ENCODE data around the gene NLRP9. TPM values are rescaled to one million over a fixed set of nuclear protein-coding genes. Genes with fewer than 3 reads are reported as not detected.

NLRP9 gene
- total and polyA plus RNA-seq, 2 donors, result not detected

GRCh38 chr19:55697069-55697440 lies 41.1 kb downstream of the NLRP9 start:
- 86% methylated on average over 12 of the region's 12 CpGs for WGBS
- H3K27ac ChIP-seq (ENCODE audit: low read depth), result no peak overlapping the region
- no peaks in the 10 kb centered on the region for H3K4me1 ChIP-seq (ENCODE audit: insufficient read depth)
- DNase-seq (ENCODE audit: extremely low spot score), result no peak
- H3K36me3 ChIP-seq (ENCODE audit: insufficient read depth), result peaks cover 3% of the 10 kb centered on the region
- no peak overlapping the region for H3K4me3 ChIP-seq (ENCODE audit: low read depth, low read length)

GRCh38 chr19:55696301-55697068 lies 41.7 kb downstream of the NLRP9 start:
- no peaks in the 10 kb centered on the region for H3K4me1 ChIP-seq (ENCODE audit: insufficient read depth)
- DNase-seq (ENCODE audit: extremely low spot score), result no peak
- H3K27ac ChIP-seq (ENCODE audit: low read depth), result no peak overlapping the region
- H3K36me3 ChIP-seq (ENCODE audit: insufficient read depth), result peaks cover 3% of the 10 kb centered on the region
- 93% methylated on average over 20 of the region's 20 CpGs for WGBS
- H3K4me3 ChIP-seq (ENCODE audit: low read depth, low read length), result no peak overlapping the region

GRCh38 chr19:55695511-55696290 lies 42.5 kb downstream of the NLRP9 start:
- 91% methylated on average over 23 of the region's 23 CpGs for WGBS
- H3K4me1 ChIP-seq (ENCODE audit: insufficient read depth), result no peaks in the 10 kb centered on the region
- no peak overlapping the region for H3K27ac ChIP-seq (ENCODE audit: low read depth)
- H3K36me3 ChIP-seq (ENCODE audit: insufficient read depth), result peaks cover 3% of the 10 kb centered on the region
- no peak overlapping the region for H3K4me3 ChIP-seq (ENCODE audit: low read depth, low read length)
- no peak for DNase-seq (ENCODE audit: extremely low spot score)

GRCh38 chr19:55694656-55695491 lies 43.3 kb downstream of the NLRP9 start:
- no peaks in the 10 kb centered on the region for H3K4me1 ChIP-seq (ENCODE audit: insufficient read depth)
- H3K36me3 ChIP-seq (ENCODE audit: insufficient read depth), result peaks cover 7% of the 10 kb centered on the region
- 94% methylated on average over 37 of the region's 37 CpGs for WGBS
- no peak overlapping the region for H3K4me3 ChIP-seq (ENCODE audit: low read depth, low read length)
- no peak overlapping the region for H3K27ac ChIP-seq (ENCODE audit: low read depth)
- no peak for DNase-seq (ENCODE audit: extremely low spot score)

GRCh38 chr19:55694241-55694655 lies 44.0 kb downstream of the NLRP9 start:
- DNase-seq (ENCODE audit: extremely low spot score), result no peak
- H3K36me3 ChIP-seq (ENCODE audit: insufficient read depth), result peaks cover 7% of the 10 kb centered on the region

GRCh38 chr19:55693336-55693974 lies 44.7 kb downstream of the NLRP9 start:
- Histone ChIP-seq H3K4me3 (ENCODE audit: low read depth, low read length) (no peak overlapping the region), H3K4me1 (ENCODE audit: insufficient read depth) (no peaks in the 10 kb centered on the region), H3K27ac (ENCODE audit: low read depth) (no peak overlapping the region), H3K36me3 (ENCODE audit: insufficient read depth) (peaks cover 9% of the 10 kb centered on the region)
- no peak for DNase-seq (ENCODE audit: extremely low spot score)
- 95% methylated on average over 20 of the region's 20 CpGs for WGBS

More at GRCh38 chr19:55694241-55694655, 44.0 kb downstream of the NLRP9 start:
- no peaks in the 10 kb centered on the region for H3K4me1 ChIP-seq (ENCODE audit: insufficient read depth)
- H3K4me3 ChIP-seq (ENCODE audit: low read depth, low read length), result no peak overlapping the region
- H3K27ac ChIP-seq (ENCODE audit: low read depth), result no peak overlapping the region
- 86% methylated on average over 15 of the region's 15 CpGs for WGBS

- 89% methylated on average over 19 of the region's 19 CpGs for WGBS
- no peak for DNase-seq (ENCODE audit: extremely low spot score)
- H3K36me3 ChIP-seq (ENCODE audit: insufficient read depth), result peaks cover 9% of the 10 kb centered on the region
- no peak overlapping the region for H3K27ac ChIP-seq (ENCODE audit: low read depth)
- H3K4me3 ChIP-seq (ENCODE audit: low read depth, low read length), result no peak overlapping the region
- no peaks in the 10 kb centered on the region for H3K4me1 ChIP-seq (ENCODE audit: insufficient read depth)
Measured at GRCh38 chr19:55692681-55693081, 45.5 kb downstream of the NLRP9 start.

GRCh38 chr19:55691561-55692481 lies 46.4 kb downstream of the NLRP9 start:
- H3K27ac ChIP-seq (ENCODE audit: low read depth), result no peak overlapping the region
- DNase-seq (ENCODE audit: extremely low spot score), result no peak
- no peak overlapping the region for H3K4me3 ChIP-seq (ENCODE audit: low read depth, low read length)
- H3K4me1 ChIP-seq (ENCODE audit: insufficient read depth), result no peaks in the 10 kb centered on the region
- peaks cover 9% of the 10 kb centered on the region for H3K36me3 ChIP-seq (ENCODE audit: insufficient read depth)
- WGBS, result 93% methylated on average over 31 of the region's 31 CpGs

GRCh38 chr19:55690769-55691545 lies 47.2 kb downstream of the NLRP9 start:
- H3K36me3 ChIP-seq (ENCODE audit: insufficient read depth), result peaks cover 9% of the 10 kb centered on the region
- DNase-seq (ENCODE audit: extremely low spot score), result no peak
- H3K4me1 ChIP-seq (ENCODE audit: insufficient read depth), result no peaks in the 10 kb centered on the region
- no peak overlapping the region for H3K27ac ChIP-seq (ENCODE audit: low read depth)
- H3K4me3 ChIP-seq (ENCODE audit: low read depth, low read length), result no peak overlapping the region
- 91% methylated on average over 31 of the region's 31 CpGs for WGBS

GRCh38 chr19:55690109-55690768 lies 48.0 kb downstream of the NLRP9 start:
- Histone ChIP-seq H3K36me3 (ENCODE audit: insufficient read depth) (peaks cover 9% of the 10 kb centered on the region), H3K4me1 (ENCODE audit: insufficient read depth) (no peaks in the 10 kb centered on the region), H3K4me3 (ENCODE audit: low read depth, low read length) (no peak overlapping the region), H3K27ac (ENCODE audit: low read depth) (no peak overlapping the region)
- 94% methylated on average over 25 of the region's 25 CpGs for WGBS
- DNase-seq (ENCODE audit: extremely low spot score), result no peak

GRCh38 chr19:55689411-55690108 lies 48.6 kb downstream of the NLRP9 start:
- no peaks in the 10 kb centered on the region for H3K4me1 ChIP-seq (ENCODE audit: insufficient read depth)
- WGBS, result 92% methylated on average over 35 of the region's 35 CpGs
- H3K27ac ChIP-seq (ENCODE audit: low read depth), result no peak overlapping the region
- H3K36me3 ChIP-seq (ENCODE audit: insufficient read depth), result peaks cover 7% of the 10 kb centered on the region
- no peak for DNase-seq (ENCODE audit: extremely low spot score)
- no peak overlapping the region for H3K4me3 ChIP-seq (ENCODE audit: low read depth, low read length)

Data from urinary bladder (tissue), 4 donors.